Pancreas (tissue), 10 donors: ENCODE measurements around the gene RNU1-2. TPM values are rescaled to one million over a fixed set of nuclear protein-coding genes. Genes with fewer than 3 reads are reported as not detected.

ENCODE experiments used
- ATAC-seq, 4 donors: fragments of 200-7000 bp; cut with Tn5 transposase; one replicate each; pipeline versions ENCODE4 v1.8.0 to v1.9.1; 2020; ENCODE audit warnings: mild to moderate bottlenecking in 4 of 4, moderate library complexity in 4 of 4
- DNase-seq, 6 donors: peaks; one replicate each; pipeline ENCODE4 v3.0.0-alpha.2; 2020
- FAIRE-seq: peaks from 2 replicates; lab custom pipeline; 2012; peaks lifted over from hg19 to GRCh38; lab: Jason Lieb, UNC
- H3K27ac ChIP-seq, 4 donors: fragments of 200-600 bp; sonication (generic); 1 replicate in 3 of 4; 2 replicates in 1 of 4; pipeline versions ENCODE4 v1.5.0 to v1.8.0; 2020
- H3K27me3 ChIP-seq, 4 donors: fragments of 200-600 bp; one replicate each; pipeline ENCODE4 v1.8.0; 2021
- H3K36me3 ChIP-seq, 3 donors: fragments of 200-600 bp; sonication (generic) in 1 of 3; one replicate each; pipeline versions ENCODE4 v1.5.0 to v1.8.0; 2020 to 2021
- H3K4me1 ChIP-seq, 3 donors: fragments of 200-600 bp; one replicate each; pipeline ENCODE4 v1.8.0; 2021
- H3K4me3 ChIP-seq, 4 donors: fragments of 200-600 bp; sonication (generic) in 2 of 4; one replicate each; pipeline versions ENCODE4 v1.5.0 to v1.8.0; 2020 to 2021
- H3K9me3 ChIP-seq, 4 donors: fragments of 200-600 bp; one replicate each; pipeline ENCODE4 v1.8.0; 2021
- WGBS, 2 donors: extraction: QIAGEN DNeasy Blood & Tissue Kit; methylation state at CpG; one replicate each; pipeline ENCODE4 v1.1.7; 2013; 5-methylcytosine and 5-hydroxymethylcytosine counted together
- intact Hi-C, 3 donors: fragments of 100-400 bp; cut with DNase I; formaldehyde crosslinking; loops; one replicate each; pipeline versions ENCODE4 v1.11.1 to v1.14.2; 2022
- polyA plus RNA-seq, 2 donors: library from polyadenylated mRNA; stranded (reverse); fragments of 200-250 nt; gene quantifications; one replicate each; pipeline ENCODE4 v1.2.3, GENCODE V29; 2013
- total RNA-seq, 6 donors: library from RNA; stranded (reverse); fragmentation: NEBNext Ultra II Directional in 4 of 6; extraction: Animal tissue kit (Norgen Biotek cat#: 25700) in 4 of 6; gene quantifications; one replicate each; pipeline versions ENCODE4 v1.2.1 to v1.2.4, GENCODE V29; 2021 to 2023
- TF ChIP-seq, protein P1 (sequence below), 4 donors: fragments of 200-600 bp; sonication (generic) in 3 of 4; IDR thresholded peaks; one replicate each; pipeline versions ENCODE4 v1.5.0 to v1.8.0; 2021; ENCODE audit warnings: antibody characterized with exemption in 4 of 4
- donor health status: healthy with polysubstance abuse.
- donor health status: DM: no; HTN: no; CAD: no; lungs with moderate emphysema.
- donor health status: DM: no; HTN: no; CAD: no.
- donor health status: control.
- donor health status: control.
- donor health status: Bipolar disorder and iron deficiency.
- donor health status: DM: yes; HTN: yes; CAD: no.
- donor health status: DM: no; HTN: no; CAD: no.
- donor health status: DM: no; HTN: no; CAD: no.
- donor health status: DM: yes; HTN: yes; CAD: no.

RNU1-2 gene
- total and polyA plus RNA-seq, 8 donors = 687 to 5,169 (median 2,340) TPM; not detected in 2

DNA sequence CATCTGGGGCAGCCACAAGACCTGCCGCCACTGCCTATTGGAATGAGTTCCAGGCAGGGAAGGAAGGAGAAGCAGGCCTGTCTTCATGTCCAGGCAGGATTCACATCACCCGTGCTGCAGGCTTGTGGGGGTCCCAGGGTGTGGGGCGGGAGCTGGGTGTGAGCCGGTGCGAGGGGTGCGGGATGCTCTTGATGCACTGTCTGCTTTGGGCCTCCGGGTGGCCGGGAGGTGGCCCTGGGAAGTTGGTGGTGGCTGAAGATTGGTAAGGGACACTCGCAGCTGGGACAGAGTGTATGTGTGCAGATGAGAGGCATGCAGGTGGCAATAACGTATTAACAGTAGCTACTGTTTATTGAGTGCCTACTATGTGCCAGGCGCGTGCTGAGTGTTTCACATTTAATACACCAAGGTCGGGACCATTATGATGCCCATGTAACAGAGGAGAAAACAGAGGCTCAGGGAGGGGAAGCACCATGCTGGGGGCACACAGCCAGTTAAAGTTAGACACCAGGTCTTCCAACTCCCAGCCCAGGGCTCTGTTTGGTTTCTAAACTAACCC lies 29.2 kb downstream of the RNU1-2 start:
- intact Hi-C loops = no loop called here
- ATAC-seq (no peak), FAIRE-seq (no peak), DNase-seq (peak in 3 of 6 donors; percentile 27 to 74 (median 28))
- 93% methylated on average over 13 of the region's 13 CpGs for WGBS, 2 donors
- Histone ChIP-seq H3K36me3 (no peaks in the 10 kb centered on the region), H3K27ac (no peak overlapping the region), H3K4me3 (no peak overlapping the region), H3K27me3 (no peaks in the 10 kb centered on the region), H3K4me1 (peaks cover 4 to 11% (median 8%) of the 10 kb centered on the region in 3 donors), H3K9me3 (no peaks in the 10 kb centered on the region)
- TF ChIP-seq, protein P1, sequence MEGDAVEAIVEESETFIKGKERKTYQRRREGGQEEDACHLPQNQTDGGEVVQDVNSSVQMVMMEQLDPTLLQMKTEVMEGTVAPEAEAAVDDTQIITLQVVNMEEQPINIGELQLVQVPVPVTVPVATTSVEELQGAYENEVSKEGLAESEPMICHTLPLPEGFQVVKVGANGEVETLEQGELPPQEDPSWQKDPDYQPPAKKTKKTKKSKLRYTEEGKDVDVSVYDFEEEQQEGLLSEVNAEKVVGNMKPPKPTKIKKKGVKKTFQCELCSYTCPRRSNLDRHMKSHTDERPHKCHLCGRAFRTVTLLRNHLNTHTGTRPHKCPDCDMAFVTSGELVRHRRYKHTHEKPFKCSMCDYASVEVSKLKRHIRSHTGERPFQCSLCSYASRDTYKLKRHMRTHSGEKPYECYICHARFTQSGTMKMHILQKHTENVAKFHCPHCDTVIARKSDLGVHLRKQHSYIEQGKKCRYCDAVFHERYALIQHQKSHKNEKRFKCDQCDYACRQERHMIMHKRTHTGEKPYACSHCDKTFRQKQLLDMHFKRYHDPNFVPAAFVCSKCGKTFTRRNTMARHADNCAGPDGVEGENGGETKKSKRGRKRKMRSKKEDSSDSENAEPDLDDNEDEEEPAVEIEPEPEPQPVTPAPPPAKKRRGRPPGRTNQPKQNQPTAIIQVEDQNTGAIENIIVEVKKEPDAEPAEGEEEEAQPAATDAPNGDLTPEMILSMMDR (IDR thresholded peaks at IDR 0.05) = no peak

DNA sequence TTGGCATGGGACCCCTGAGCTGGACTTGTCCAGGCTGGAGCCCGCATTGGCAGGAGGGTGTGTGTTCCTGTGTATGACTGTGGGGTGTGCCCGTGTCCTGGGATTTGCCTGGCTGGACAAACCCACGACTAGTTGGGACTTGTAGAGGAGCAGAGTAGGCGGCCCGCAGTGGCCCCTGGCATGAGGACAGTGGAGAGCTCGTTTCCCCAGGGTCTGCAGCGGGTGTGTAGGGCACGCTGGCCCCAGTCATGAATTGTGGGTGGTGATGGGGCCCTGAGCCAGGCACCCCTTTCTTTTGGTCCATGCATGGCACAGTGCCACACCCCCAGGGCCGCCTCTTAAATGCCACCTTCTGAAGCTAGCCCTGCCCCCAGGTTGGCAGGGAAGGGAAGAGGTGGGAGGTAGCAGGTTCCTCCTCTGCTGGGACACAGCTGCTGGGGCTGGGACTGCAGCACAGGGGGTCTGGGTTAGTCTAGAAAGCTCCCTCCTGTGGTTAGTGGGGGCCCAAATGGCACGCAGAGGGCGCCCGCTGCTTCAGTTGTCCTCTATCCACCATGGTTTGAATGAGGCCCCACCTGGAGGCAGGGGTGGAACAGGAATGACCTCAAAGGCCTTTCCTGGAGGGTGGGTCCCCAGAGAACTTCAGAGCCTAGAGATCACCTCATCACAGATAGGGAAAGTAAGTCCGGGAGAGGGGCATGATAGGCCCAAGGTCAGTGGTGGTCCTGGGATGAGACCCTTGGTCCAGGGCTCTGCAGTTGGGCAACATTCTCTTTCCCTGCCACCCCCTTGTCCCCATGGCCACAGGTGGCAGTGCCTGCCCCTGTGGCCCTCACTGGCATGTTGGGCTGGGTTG lies 30.1 kb downstream of the RNU1-2 start:
- FAIRE-seq (no peak), DNase-seq (peak in 2 of 6 donors; percentile 50 to 76), ATAC-seq (no peak)
- TF ChIP-seq, protein P1 (IDR thresholded peaks at IDR 0.05) = no peak
- WGBS, 2 donors = 90 to 93% methylated on average over 13 of the region's 13 CpGs
- no peaks in the 10 kb centered on the region for H3K36me3 ChIP-seq
- H3K4me3 ChIP-seq = no peak overlapping the region
- intact Hi-C loops = no loop called here
- H3K27ac ChIP-seq = no peak overlapping the region
- H3K9me3 ChIP-seq = no peaks in the 10 kb centered on the region
- H3K4me1 ChIP-seq = peaks cover 4 to 10% (median 8%) of the 10 kb centered on the region in 3 donors
- no peaks in the 10 kb centered on the region for H3K27me3 ChIP-seq

DNA sequence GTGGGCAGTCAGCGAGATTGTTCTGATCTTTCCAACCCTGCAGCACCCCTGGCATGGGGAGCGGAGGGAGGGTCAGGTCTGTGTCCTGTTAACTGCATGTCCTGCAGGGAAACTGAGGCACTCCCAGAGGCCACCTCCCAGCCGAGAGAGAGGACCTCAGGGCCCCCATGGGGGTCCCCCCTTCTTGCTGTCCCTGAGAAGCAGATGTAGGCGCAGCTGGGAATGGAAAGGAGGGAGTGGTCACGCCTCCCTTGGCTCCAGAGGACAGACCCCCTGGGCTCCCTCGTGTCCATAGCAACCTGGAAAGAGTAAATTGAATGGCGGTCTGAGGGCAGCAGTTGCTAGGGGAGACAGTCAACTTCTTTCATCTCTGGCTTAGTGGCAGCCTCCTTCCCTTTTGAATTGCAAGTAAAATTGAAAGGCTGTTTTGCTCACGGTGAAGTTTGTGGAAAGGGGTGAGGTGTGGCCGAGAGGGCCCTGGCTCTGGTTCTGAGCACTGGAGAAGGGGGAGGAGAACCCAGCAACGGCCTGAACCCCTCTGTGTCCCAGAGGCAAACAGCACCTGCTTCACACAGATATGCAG lies 30.8 kb downstream of the RNU1-2 start:
- Histone ChIP-seq H3K4me3 (no peak overlapping the region), H3K9me3 (no peaks in the 10 kb centered on the region), H3K4me1 (peaks cover 1 to 3% (median 3%) of the 10 kb centered on the region in 3 donors), H3K27me3 (no peaks in the 10 kb centered on the region), H3K36me3 (peaks cover 0 to 5% (median 0%) of the 10 kb centered on the region in 3 donors), H3K27ac (no peak overlapping the region)
- FAIRE-seq (no peak), DNase-seq (peak in 3 of 6 donors; percentile 10 to 73 (median 19)), ATAC-seq (peak in 1 of 4 donors; percentile 22)
- TF ChIP-seq, protein P1 (IDR thresholded peaks at IDR 0.05) = no peak
- intact Hi-C loops = no loop called here
- 73 to 79% methylated on average over 10 of the region's 10 CpGs for WGBS, 2 donors

DNA sequence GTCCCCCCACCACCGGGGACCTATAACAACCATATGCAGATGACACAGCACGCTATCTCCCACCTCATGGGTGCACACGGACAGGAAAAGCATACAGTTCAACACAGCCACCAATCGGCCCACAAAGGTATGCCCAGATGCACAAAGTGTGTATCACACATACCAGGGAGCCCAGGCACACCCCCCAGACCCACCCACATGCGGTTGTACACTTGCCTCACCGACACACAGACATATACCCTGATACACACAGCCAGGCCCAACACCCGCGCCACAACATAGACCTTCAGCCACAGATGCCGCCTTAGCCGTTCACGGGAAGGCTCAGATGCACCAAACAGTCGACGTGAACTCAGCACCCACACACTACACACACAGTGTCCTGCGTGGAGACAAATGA lies 31.5 kb downstream of the RNU1-2 start:
- TF ChIP-seq, protein P1 (IDR thresholded peaks at IDR 0.05) = no peak
- FAIRE-seq (no peak), DNase-seq (peak in 1 of 6 donors; percentile 51), ATAC-seq (no peak)
- Histone ChIP-seq H3K9me3 (no peaks in the 10 kb centered on the region), H3K36me3 (peaks cover 0 to 5% (median 0%) of the 10 kb centered on the region in 3 donors), H3K4me3 (no peak overlapping the region), H3K27me3 (no peaks in the 10 kb centered on the region), H3K4me1 (no peaks in the 10 kb centered on the region), H3K27ac (no peak overlapping the region)
- WGBS, 2 donors = 82 to 88% methylated on average over 14 of the region's 14 CpGs
- intact Hi-C loops = no loop called here
